HG03342 (cell line): ENCODE results near the gene LINC00305.

Experiments used
- ATAC-seq: cut with Tn5 transposase; IDR thresholded peaks from one replicate; pipeline ENCODE4 v1.9.1; 2021; ENCODE audit warnings: mild to moderate bottlenecking, moderate library complexity; ENCODE audit not compliant: unreplicated experiment

LINC00305 gene

GRCh38 chr18:64037812-64038414 lies 111.0 kb downstream of the LINC00305 start:
- peak; percentile 77 for ATAC-seq

DNA sequence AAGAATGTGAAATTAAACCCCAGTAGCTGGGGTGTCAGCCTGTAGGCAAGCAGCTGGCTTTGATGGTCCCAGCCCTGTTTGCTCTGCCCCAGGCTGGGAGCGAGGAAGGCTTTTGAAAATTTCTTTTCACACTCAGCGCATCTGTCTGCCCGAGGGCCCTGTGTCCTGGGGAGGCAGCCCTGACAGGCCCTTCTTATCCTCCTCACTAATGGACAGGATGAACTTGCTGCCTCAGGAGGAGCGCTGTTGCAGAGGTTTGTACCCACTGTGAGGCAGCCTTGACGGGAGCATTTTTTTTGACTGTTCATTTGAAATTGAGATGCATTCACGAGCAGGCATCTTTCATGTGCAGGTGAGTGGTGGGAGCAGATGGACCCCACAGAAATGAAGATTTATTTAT lies 116.6 kb downstream of the LINC00305 start:
- no peak for ATAC-seq

- no peak for ATAC-seq
These were observed 117.5 kb downstream of the LINC00305 start for GRCh38 chr18:64031411-64031810.
